ENCODE results near the gene CAMKK1.

DNA sequence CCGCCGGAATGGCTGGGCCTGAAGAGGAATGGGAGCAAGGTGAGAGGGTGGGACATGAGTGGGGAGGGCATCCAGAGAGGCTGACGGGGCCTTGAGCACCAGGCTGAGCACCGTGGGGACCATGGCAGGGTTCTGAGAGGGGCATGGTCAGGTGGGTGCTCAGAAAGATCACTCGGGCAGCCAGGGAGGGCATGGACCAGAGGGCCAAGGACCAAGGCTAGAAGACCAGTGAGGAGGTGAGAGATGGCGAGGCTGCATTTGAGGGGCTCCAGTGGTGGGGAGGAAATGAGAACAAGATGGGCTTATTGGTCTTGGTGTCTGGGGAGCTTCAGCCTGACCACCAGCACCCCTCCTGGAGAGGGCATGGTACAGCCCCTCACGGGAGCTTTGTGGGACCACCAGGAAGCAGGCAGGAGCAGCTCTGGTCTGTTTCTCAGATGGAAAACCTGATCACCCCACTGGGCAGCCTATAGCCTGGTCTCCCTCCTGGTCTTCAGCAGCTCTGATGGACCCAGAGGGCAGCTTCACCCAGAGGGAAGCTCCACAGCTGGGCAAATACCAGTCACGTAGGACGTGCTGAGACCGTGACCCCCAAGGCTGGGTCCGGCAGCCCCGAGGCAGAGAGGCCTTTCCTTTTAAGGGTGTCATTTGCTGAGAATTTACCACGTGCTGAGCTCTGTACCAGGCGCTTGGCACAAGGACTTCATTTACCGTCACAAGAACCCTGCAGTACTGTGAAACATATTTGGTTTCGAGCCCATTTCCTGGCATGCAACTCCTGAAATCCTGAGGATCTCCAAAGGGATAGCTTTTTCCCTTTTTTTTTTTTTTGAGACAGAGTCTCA lies 35.4 kb downstream of the CAMKK1 start:
- TF ChIP-seq, protein P1, sequence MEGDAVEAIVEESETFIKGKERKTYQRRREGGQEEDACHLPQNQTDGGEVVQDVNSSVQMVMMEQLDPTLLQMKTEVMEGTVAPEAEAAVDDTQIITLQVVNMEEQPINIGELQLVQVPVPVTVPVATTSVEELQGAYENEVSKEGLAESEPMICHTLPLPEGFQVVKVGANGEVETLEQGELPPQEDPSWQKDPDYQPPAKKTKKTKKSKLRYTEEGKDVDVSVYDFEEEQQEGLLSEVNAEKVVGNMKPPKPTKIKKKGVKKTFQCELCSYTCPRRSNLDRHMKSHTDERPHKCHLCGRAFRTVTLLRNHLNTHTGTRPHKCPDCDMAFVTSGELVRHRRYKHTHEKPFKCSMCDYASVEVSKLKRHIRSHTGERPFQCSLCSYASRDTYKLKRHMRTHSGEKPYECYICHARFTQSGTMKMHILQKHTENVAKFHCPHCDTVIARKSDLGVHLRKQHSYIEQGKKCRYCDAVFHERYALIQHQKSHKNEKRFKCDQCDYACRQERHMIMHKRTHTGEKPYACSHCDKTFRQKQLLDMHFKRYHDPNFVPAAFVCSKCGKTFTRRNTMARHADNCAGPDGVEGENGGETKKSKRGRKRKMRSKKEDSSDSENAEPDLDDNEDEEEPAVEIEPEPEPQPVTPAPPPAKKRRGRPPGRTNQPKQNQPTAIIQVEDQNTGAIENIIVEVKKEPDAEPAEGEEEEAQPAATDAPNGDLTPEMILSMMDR (IDR thresholded peaks at IDR 0.05): no peak
- TF ChIP-seq POLR2A (IDR thresholded peaks at IDR 0.05): no peak
